Small intestine (tissue), 7 donors: ENCODE results near the gene SCFD1. TPM values are rescaled to one million over a fixed set of nuclear protein-coding genes. Genes with fewer than 3 reads are reported as not detected.
"Not testable (repeated sequence)": the region's sequence is repeated elsewhere in the genome, so short reads cannot be mapped to it uniquely, and the experiment has no call there.

Source experiments
- DNase-seq, 2 donors: peaks; one replicate each; pipeline versions ENCODE4 v3.0.0 to v3.0.0-alpha.2; 2013
- FAIRE-seq: peaks from 2 replicates; lab custom pipeline; 2012; peaks lifted over from hg19 to GRCh38; lab: Jason Lieb, UNC
- H3K27ac ChIP-seq, 3 donors: one replicate each; pipeline ENCODE4 v1.5.1; 2013; ENCODE audit warnings: low read length in 2 of 3, mild to moderate bottlenecking in 2 of 3, control low read depth in 1 of 3, inconsistent platforms in 1 of 3, low read depth in 1 of 3, moderate library complexity in 1 of 3
- H3K27me3 ChIP-seq, 3 donors: one replicate each; pipeline ENCODE4 v1.6.1; 2013; ENCODE audit warnings: low read length in 3 of 3, inconsistent platforms in 1 of 3; ENCODE audit not compliant: control insufficient read depth in 3 of 3, insufficient read depth in 3 of 3
- H3K36me3 ChIP-seq, 3 donors: one replicate each; pipeline ENCODE4 v1.6.1; 2013; ENCODE audit warnings: low read length in 3 of 3, inconsistent platforms in 1 of 3, low read depth in 1 of 3, mild to moderate bottlenecking in 1 of 3, moderate library complexity in 1 of 3; ENCODE audit not compliant: control insufficient read depth in 3 of 3, insufficient read depth in 2 of 3
- H3K4me1 ChIP-seq, 3 donors: one replicate each; pipeline ENCODE4 v1.6.1; 2013; ENCODE audit warnings: low read length in 2 of 3, inconsistent platforms in 1 of 3, low read depth in 1 of 3, mild to moderate bottlenecking in 1 of 3, moderate library complexity in 1 of 3; ENCODE audit not compliant: control insufficient read depth in 3 of 3, insufficient read depth in 2 of 3
- H3K4me3 ChIP-seq, 3 donors: one replicate each; pipeline ENCODE4 v1.5.1; 2013; ENCODE audit warnings: low read length in 3 of 3, control low read depth in 1 of 3, inconsistent platforms in 1 of 3, low read depth in 1 of 3, mild to moderate bottlenecking in 1 of 3, moderate library complexity in 1 of 3
- H3K9me3 ChIP-seq, 2 donors: one replicate each; pipeline ENCODE4 v1.6.1; 2013; ENCODE audit warnings: low read depth in 1 of 2, low read length in 1 of 2; ENCODE audit not compliant: control insufficient read depth in 2 of 2, insufficient read depth in 1 of 2
- WGBS, 3 donors: extraction: QIAGEN DNeasy Blood & Tissue Kit; methylation state at CpG; one replicate each; pipeline ENCODE4 v1.1.7; 2013; 5-methylcytosine and 5-hydroxymethylcytosine counted together
- polyA plus RNA-seq, 4 donors: library from polyadenylated mRNA; stranded (reverse) in 3 of 4; unstranded in 1 of 4; fragments of 200-250 nt in 3 of 4; fragments of 120-200 nt in 1 of 4; gene quantifications; one replicate each; pipeline versions ENCODE4 v1.2.1 to v1.2.3, GENCODE V29; 2013
- donor health status: healthy with polysubstance abuse.
- donor health status: control.
- donor health status: control.
- donor health status: Bipolar disorder and iron deficiency.
- donor health status: healthy.

The SCFD1 gene
- polyA plus RNA-seq, 4 donors, result 39.7 to 73.8 (median 61.4) TPM

- no peak for DNase-seq
- Histone ChIP-seq H3K36me3 (peaks cover 8 to 17% (median 17%) of the 10 kb centered on the region in 3 donors), H3K9me3 (no peaks in the 10 kb centered on the region), H3K27me3 (no peaks in the 10 kb centered on the region), H3K27ac (no peak overlapping the region), H3K4me3 (no peak overlapping the region), H3K4me1 (no peaks in the 10 kb centered on the region)
- FAIRE-seq, result no peak
- WGBS, 3 donors, result 91 to 98% (median 96%) methylated on average over 8 of the region's 8 CpGs
Measured at GRCh38 chr14:30600922-30601918, 20.9 kb upstream of the SCFD1 start.

GRCh38 chr14:30603402-30603801 is 18.7 kb upstream of the SCFD1 start:
- no peak overlapping the region for H3K4me3 ChIP-seq
- no peak for FAIRE-seq
- no peaks in the 10 kb centered on the region for H3K9me3 ChIP-seq
- H3K36me3 ChIP-seq, result peaks cover 8 to 17% (median 12%) of the 10 kb centered on the region in 3 donors
- no peak overlapping the region for H3K27ac ChIP-seq
- 96 to 99% (median 97%) methylated on average over 3 of the region's 3 CpGs for WGBS, 3 donors
- no peak for DNase-seq
- no peaks in the 10 kb centered on the region for H3K4me1 ChIP-seq
- no peaks in the 10 kb centered on the region for H3K27me3 ChIP-seq

GRCh38 chr14:30604696-30605095 is 17.4 kb upstream of the SCFD1 start:
- H3K36me3 ChIP-seq, result peaks cover 8 to 14% (median 12%) of the 10 kb centered on the region in 3 donors
- FAIRE-seq, result not testable (repeated sequence)

GRCh38 chr14:30607156-30607780 is 14.9 kb upstream of the SCFD1 start:
- no peaks in the 10 kb centered on the region for H3K27me3 ChIP-seq
- H3K4me1 ChIP-seq, result no peaks in the 10 kb centered on the region
- peak; percentile 30 for FAIRE-seq
- 98 to 100% (median 100%) methylated on average over 1 of the region's 1 CpG for WGBS, 3 donors
- H3K27ac ChIP-seq, result no peak overlapping the region
- no peaks in the 10 kb centered on the region for H3K9me3 ChIP-seq
- peak in 1 of 2 donors; percentile 29 for DNase-seq
- peaks cover 6 to 14% (median 11%) of the 10 kb centered on the region in 3 donors for H3K36me3 ChIP-seq
- H3K4me3 ChIP-seq, result no peak overlapping the region

More at GRCh38 chr14:30604696-30605095, 17.4 kb upstream of the SCFD1 start:
- DNase-seq, H3K4me3 ChIP-seq, H3K4me1 ChIP-seq, H3K27me3 ChIP-seq, H3K9me3 ChIP-seq, H3K27ac ChIP-seq: not testable (repeated sequence)
- WGBS, 3 donors, result 96 to 98% (median 97%) methylated on average over 8 of the region's 8 CpGs

- DNase-seq (peak; percentile 60 to 80), FAIRE-seq (no peak)
- 52 to 76% (median 65%) methylated on average over 5 of the region's 5 CpGs for WGBS, 3 donors
- H3K9me3 ChIP-seq, result no peaks in the 10 kb centered on the region
- no peaks in the 10 kb centered on the region for H3K27me3 ChIP-seq
- no peak overlapping the region for H3K27ac ChIP-seq
- peaks cover 3 to 6% (median 5%) of the 10 kb centered on the region in 3 donors for H3K36me3 ChIP-seq
- no peak overlapping the region for H3K4me3 ChIP-seq
- no peaks in the 10 kb centered on the region for H3K4me1 ChIP-seq
Measured at GRCh38 chr14:30608533-30609006, 13.5 kb upstream of the SCFD1 start.

GRCh38 chr14:30610787-30611343 is 11.3 kb upstream of the SCFD1 start:
- no peaks in the 10 kb centered on the region for H3K4me1 ChIP-seq
- FAIRE-seq (no peak), DNase-seq (peak; percentile 33 to 51)
- no peaks in the 10 kb centered on the region for H3K27me3 ChIP-seq
- no peaks in the 10 kb centered on the region for H3K9me3 ChIP-seq
- no peak overlapping the region for H3K4me3 ChIP-seq
- WGBS, 3 donors, result 24 to 41% (median 40%) methylated on average over 6 of the region's 6 CpGs
- no peak overlapping the region for H3K27ac ChIP-seq
- peaks cover 0 to 2% (median 0%) of the 10 kb centered on the region in 3 donors for H3K36me3 ChIP-seq

- DNase-seq, result no peak
- Histone ChIP-seq H3K4me3 (no peak overlapping the region), H3K9me3 (no peaks in the 10 kb centered on the region), H3K4me1 (no peaks in the 10 kb centered on the region), H3K27me3 (no peaks in the 10 kb centered on the region), H3K36me3 (peaks cover 0 to 2% (median 0%) of the 10 kb centered on the region in 3 donors), H3K27ac (no peak overlapping the region)
- FAIRE-seq, result no peak
- 94 to 100% (median 97%) methylated on average over 2 of the region's 2 CpGs for WGBS, 3 donors
Measured at GRCh38 chr14:30614155-30614554, 8.0 kb upstream of the SCFD1 start.

GRCh38 chr14:30620178-30620577 is 1.9 kb upstream of the SCFD1 start:
- H3K36me3 ChIP-seq, result no peaks in the 10 kb centered on the region
- H3K4me3 ChIP-seq, result no peak overlapping the region
- peaks cover 0 to 6% (median 2%) of the 10 kb centered on the region in 3 donors for H3K4me1 ChIP-seq
- no peak overlapping the region for H3K27ac ChIP-seq
- whole genome bisulfite sequencing, 3 donors, result 52 to 72% (median 55%) methylated on average over 1 of the region's 1 CpG
- no peak for DNase-seq
- FAIRE-seq, result no peak
- H3K27me3 ChIP-seq, result no peaks in the 10 kb centered on the region
- H3K9me3 ChIP-seq, result no peaks in the 10 kb centered on the region
